Stimulated activated CD4-positive, alpha-beta T cell treated with anti-CD3 and anti-CD28 coated beads, TNF-alpha, amount 100 ng/mL, for 4 hours (primary cell): Measurements from ENCODE around the gene SULT1C4.

ENCODE experiments used
- DNase-seq, 3 experiments: peaks; one replicate each; pipeline ENCODE4 v3.0.0-alpha.2; 2020; ENCODE audit warnings: low read depth in 3 of 3

Gene SULT1C4

DNA sequence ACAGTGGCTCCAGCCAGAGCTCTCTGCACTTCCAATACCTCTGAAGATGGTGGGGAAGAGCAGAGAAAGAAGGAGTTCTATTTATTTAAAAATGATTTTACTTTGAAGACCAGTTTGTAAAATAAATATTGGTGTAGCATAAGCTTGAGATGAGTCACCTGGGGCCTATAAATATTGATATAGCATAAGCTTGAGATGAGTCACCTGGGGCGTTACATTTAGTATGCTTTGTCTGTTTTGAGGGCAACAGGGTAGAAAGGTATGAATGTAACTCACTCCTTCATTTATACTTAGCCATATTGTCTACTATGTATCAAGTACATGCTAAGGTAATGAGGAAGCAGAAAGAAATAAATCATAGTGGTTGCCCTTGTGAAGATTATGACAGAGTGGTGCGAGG is 7.7 kb upstream of the SULT1C4 start:
- DNase-seq, result no peak

DNA sequence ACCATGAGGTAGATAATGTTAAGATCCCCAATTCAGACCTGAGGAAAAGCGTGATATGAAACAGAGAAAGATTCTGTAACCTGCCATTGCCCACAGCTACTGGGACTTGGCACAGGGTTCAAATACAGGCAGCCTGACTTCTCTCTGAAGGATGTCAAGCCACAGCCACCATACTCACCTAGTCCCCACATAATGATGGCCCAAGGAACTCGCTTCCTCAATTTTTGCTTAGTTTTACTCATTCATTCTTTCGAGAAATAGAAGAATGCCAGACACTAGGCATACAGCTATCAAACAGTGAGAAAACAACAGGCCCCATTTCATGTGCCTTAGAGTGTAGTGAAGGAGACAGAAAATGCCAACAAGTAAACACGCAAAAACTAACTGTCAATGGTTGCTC is 980 bp upstream of the SULT1C4 start:
- no peak for DNase-seq

DNA sequence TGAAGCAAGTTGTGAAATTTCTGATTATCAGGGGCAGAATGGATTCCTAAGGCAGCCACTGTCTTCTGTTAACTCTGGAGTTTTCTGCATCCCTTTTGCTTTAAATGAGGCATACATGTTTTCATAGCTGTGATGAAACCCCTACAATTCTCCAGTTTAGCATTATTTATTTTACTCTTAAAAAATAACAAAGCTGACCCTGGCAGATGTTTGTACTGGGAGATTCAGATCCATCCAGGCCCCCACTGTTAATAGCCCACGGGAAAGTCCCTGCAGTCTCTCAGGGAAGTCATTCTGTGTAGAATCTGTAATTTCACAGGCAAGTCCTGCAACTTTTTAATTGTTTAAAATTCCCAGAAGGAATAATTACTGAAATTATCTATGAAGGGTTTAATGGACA is 353 bp upstream of the SULT1C4 start:
- DNase-seq, result no peak

DNA sequence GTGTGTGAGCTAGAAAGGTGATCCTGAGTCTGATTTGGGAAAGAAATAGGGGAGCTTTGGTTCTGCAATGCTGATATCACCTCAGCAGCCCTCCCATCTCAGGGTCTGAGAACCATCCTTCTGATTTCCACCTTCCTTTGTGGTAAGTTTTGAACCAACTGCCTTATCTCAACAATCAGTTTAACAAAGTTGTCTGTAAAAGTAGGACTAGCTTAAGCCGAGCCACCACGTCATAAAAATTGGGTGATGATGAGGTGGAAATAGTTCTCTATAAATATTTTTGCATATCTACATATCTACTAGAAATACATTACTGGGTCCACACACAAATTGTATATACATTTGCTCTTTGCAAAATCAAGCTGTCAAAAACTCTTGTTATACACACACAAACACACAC is 1.1 kb downstream of the SULT1C4 start:
- no peak for DNase-seq

DNA sequence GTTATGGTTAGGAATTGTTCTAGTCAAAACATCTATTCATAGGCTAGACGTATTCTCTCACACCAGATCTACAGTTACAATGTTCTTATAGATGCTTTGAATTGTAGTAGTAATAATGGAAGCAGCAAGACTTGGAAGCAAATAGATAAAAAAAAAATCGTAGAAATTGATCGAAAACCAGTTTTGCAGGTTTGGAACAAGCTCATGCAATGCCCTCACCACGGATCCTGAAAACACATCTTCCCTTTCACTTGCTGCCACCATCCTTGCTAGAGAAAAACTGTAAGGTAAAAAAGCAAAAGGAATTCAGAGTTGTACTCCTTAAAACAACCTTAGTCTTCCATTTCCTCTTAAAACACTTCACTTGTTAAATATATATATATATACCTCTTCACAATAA is 4.4 kb downstream of the SULT1C4 start:
- no peak for DNase-seq

DNA sequence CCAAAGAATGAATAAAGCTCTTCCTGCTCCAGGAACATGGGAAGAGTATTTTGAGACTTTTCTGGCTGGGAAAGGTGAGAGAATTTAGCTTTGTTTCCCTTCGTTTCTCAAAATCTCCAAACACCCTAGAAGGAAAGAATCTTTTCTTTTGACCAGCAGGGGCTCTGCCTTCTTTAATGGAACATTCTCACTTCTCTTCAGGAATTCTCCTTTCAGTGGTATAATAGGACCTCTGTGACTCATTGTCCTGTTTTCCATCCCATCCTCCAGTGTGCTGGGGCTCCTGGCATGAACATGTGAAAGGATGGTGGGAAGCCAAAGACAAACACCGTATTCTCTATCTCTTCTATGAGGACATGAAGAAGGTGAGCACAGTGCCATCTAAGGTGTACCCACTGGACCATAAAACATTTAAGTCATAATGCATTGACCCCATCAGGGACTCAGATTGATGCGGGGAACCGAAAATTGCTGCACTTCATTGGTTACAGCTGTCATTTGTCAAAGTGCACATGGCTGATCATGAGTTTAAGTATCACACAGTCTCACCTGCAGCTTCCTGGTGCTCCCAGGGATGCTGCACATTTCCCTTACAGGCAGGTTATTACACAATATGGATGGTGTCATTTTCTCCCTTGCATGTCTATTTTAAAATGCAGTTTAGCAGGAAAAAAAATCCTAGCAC is 5.5 kb downstream of the SULT1C4 start:
- no peak for DNase-seq

DNA sequence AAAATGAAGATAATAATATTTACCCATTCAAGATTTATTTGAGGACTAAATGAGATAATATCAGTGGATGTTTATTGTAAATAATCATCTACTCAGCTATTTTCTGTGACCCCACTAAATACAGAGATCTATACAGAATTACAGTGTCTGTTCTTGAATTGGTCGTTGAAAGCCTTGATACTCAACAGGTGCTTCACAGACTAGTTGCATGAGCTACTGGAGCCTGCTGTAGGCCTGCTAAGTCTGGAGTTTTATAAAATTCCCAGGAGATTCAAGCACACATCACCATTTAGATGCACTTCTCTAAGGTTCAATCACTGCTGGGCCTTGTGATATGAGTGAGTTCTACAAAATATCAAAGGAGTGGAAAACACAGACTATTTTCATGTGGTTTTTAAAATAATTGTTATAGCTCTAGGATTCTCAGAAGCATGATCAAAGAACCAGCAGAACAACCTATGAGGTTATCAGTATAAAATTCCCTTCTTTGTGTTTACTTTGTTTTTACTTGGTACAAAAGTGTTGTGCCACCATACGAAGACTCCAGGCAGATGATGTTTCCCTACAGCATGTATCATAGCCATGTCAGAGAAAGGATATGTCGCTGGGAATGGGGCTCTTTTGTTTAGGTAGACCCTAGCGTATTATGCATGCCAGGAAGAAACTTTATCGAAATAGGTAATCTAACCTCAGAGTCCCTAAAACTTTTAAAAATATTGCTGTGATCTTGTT is 7.1 kb downstream of the SULT1C4 start:
- DNase-seq, result no peak

DNA sequence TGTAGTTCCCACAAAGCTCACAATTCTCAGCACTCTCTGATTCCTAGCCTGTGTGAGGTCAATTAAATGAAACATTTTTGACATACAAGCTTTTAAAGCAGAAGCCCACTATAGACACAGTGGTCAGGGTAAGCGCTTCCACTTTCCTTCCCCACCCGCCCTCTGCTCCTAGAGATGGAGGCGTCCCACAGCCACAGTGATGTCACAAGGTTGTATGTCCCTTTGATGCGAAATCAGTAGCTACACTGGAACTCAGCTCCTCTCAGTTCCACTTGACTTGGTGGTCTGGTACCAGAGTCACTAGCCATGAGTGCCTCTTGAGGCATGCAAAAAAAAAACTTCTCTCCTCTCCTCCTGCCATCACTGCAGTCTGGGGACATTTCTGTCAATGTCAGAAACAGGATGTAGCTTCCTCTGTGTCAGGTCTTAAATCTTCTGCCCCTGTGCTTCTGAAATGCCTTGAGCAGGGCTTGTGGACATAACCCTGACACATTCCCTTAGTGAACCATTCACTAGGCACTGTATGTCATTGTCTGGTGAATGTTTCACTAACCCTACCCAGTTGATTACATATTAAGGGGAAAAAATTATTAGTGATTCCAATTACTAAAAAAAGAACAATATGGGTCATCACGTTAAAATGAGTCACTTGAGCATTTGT is 7.8 kb downstream of the SULT1C4 start:
- DNase-seq, result no peak

DNA sequence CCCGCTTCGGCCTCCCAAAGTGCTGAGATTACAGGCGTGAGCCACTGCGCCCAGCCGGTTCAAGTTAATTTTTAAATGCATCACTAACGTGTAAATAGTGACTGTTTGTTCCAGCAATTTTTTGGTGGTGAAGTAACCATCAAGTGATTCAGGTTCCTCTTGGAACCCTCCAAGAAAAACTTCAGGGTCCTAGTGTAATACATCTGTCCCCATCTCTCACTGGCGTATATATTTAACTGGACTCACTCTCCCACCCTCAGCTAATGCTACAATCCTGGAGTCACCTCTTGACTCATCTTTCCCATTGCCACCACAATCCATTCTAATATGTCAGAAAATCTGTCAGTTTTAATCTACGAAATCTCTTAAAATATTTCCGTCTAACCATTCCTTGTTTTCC is 10.3 kb downstream of the SULT1C4 start:
- no peak for DNase-seq

DNA sequence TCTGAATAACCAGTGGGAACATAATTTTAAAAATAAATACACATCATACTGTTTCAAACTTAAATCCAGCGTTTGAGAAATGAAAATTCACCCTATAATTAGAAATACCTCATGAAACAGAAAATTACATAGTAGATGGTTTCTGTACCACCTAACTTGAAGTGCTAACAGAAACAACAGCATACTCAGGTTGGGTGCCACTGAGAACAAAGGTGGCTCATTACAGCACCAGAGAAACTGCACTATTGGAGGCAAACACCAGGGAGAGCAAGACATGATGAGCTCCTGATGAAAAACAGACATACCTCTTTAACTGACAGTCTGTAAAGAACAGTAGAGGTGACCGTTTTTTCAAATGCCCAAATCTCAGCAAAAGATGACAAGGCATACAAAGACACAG is 12.6 kb downstream of the SULT1C4 start:
- DNase-seq, result no peak

DNA sequence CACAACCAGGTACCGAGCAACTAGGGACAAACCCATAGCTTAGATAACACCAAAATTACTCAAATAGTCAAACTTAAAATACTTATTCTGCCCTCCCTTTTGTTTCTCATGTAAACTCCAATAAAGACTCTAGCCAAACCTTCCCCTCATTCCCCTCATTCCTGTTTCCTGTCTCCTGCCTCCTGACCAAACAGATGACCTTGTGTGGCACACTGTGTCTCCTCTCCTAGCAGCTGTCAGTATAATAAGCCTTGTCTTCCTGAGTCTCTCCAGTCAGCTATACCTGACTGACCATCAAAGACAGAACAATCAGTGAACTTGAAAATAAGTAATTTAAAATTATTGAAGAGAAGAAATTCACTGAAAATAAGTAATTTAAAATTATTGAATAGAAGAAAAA is 14.3 kb downstream of the SULT1C4 start:
- DNase-seq, result no peak

DNA sequence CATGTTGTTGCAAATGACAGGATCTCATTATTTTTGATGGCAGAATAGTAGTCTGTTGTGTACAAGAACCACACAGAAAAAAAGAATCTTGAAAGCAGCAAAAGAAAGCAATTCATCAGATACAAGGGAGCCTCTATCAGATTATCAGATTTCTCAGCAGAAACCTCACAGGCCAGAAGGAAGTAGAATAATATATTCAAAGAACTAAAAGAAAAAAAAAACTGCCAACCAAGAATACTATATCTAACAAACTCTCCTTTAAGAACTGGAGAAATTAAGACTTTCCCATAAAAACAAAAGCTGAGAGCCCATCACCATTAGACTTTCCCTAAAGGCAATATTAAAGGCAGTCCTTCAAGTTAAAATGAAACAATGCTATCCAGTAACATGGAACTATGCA is 15.4 kb downstream of the SULT1C4 start:
- no peak for DNase-seq

DNA sequence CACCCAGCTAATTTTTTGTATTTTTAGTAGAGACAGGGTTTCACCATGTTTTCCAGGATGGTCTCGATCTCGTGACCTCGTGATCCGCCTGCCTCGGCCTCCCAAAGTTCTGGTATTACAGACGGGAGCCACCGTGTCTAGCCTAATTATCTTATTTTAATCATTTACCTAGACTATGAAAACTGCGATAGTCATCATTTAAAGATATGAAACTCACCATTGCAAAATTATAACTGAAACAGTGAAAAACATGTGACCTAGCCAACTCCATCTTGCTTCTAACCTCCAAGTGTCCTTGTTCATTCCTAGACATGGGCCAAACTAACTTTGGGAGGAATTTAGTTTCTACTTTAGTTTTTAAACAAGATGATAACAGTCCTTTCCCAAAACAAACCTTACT is 17.4 kb downstream of the SULT1C4 start:
- no peak for DNase-seq

DNA sequence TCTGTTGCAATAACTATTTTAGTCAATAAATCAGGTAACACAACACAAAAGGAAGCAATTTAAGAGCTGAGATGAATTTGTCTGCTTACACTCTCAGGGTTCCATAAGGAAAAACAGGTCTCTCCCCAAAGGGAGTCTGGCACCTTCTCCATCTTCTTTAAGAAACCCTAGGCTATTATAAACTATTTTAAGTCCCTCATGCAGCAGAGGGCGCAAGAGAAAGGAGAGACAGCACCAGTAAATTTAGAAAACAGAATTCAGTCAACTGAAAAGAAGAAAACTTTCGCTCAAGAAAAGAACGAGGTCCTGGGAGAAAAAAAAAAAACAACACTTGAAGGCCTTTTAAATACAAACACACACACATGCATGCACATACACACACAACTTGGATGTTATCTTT is 19.1 kb downstream of the SULT1C4 start:
- DNase-seq, result no peak

DNA sequence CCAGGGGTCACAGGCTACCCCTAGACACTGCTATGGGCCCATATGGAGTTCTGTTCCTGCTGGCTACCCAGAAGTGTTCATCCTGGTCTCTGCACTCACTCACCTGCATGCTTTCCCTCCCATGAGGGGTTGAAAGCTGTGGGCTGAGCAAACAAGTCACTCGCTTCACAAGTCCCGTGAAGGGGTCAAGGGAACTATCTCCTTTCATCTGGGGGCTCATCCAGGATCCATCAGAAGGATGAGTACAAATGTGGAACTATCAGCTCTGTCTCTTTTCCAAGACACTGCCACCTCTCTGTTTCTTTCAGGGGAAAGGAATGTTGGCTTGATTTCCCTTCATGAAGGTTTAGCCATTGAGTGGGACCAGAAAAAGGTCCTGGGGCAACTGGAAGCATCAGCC is 21.7 kb downstream of the SULT1C4 start:
- no peak for DNase-seq

DNA sequence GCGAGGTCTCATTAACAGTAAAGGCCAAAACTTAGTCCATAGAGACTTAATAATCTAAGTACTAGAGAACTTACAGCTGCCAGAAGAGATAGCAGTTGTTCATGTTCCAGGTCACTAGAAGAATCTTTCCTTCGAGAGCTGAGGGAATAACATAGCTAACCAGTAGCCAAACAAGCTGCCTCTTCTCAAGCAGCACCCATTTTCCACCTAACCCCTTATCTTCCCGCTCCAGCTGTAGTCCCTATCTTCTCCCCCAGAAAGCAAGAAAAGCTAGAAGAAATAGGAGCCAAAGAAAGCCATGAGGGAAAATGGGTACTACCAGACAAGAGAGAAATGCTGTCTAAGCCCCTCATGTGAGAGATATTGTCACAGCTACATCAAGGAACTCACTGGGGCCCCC is 24.0 kb downstream of the SULT1C4 start:
- no peak for DNase-seq

DNA sequence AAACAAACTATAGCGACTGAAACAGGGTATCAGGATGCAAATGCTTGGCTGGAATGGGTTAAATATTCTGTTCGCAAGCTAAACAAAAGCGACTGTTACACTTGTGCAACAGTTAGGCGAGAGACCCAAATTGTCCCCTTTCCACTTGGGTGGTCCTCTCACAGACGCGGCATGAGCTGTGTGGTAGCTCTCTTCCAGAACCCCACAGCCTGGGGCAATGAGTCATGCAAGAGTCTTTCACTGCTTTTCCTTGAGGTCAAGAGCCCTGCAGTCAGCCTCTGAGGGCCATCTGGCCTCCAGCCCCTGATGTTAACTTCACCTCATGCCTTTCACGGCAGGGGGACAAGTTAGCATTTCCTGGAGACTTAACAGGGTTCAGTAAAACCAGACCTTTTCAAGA is 25.7 kb downstream of the SULT1C4 start:
- DNase-seq, result no peak

DNA sequence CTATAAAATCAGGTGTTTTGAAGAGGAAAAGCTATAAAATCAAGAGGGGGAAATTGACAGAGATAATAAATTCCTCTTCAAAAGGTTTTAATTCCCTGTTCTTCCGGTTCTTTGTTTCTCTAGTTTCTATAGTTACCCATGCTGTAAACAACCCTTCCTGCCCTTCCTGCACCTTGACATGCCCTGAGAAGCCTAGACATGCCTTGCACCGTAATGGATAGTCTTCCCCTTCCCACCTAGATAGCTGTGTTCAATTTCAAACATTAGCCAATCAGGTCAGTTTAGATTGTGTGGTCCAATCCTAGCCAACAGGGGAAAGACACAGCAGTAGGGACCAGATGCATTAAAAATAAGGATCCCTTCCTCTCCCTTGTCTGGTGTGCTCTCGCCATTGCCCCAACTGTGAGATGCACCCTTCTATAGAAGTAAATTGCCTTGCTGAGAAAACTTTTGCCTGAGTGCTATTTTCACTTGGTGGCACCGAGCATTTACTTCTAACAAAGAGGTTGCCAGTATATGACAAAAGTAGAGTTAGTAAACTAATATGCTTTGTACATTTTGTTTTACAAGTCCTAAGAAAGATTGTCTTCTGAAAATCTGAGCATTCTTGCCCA is 27.1 kb downstream of the SULT1C4 start:
- no peak for DNase-seq

DNA sequence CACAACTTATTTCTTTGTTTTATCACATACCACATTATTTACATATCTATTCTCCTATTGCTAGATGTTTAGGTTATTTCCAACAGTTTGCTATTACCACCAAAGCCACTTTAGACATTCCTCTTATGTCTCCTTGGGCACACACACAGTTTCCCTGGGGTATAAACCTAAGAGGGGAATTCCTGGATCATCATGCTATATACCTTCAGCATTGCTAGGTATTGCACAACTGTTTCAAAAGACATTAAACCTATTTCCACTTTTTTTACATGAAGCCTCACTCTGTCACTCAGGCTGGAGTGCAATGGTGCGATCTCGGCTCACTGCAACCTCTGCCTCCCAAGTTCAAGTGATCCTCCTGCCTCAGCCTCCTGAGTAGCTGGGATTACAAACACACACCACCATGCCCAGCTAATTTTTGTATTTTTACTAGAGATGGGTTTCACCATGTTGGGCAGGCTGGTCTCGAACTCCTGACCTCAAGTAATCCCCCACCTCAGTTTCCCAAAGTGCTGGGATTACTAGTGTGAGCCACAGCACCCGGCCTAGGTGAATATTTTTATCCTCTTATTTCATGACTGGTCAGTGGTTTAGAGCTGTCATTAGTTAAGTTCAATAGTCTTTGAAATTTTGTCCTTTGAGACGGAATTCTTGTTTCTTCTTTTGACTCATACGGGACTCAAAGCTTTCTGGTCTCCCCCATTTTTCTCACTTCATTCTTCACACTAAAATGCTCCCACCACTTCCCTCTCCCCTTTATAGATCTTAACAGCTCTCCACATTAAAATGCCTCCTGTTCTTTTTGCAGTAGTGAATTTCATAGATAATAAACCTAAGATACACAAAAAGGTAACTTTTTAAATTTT is 30.3 kb downstream of the SULT1C4 start:
- DNase-seq, result no peak

DNA sequence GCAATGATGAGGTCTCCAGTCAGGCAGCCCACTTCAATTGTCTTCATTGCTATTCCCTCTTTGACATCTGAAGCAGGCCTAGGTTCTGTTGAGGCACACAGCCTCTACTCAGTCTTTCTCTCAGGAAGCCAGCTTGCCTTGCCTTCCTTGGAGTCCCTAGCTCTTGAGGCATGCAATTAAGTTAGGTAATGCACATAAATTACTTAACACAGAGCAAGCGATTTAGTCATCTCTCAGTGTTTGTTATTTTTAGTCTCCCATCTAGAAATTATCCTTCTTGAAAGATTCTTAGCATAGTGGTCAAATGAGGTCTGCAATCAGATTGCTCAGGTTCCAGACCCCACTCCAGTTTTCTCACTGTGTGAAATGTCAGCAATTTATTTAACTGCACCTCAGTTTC is 32.0 kb downstream of the SULT1C4 start:
- DNase-seq, result no peak

DNA sequence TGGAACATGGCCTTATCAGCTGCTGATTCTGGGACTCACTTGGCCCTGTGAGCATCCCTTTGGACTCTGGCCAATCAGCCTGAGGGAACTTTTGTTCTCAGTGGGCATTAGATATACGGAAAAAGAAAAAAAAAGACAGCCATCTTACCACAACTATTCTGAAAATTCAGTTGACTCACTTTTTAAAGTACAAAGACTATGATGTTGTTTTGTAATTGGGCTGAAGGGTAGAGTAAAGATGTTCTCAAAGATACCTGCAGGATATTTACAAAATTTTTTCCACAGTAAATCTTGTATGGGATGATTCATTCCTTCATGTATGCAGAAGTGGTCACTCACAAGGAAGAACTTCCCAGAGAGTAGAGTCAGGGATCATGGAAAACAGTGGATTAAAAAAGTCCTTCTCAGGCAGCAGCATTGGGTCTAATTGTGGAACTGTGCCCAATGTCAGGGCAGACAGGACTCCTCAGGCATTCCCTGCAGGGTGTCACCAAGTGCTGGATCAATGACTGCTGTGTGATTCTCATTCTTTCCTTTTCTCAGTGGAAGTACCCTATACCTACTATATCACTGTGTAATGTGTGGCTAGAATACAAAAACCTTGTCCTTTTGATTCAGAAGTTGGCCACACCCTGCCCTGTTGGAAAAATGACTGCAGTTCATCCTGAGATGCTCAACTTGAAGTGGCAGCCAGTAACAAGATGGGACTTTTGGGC is 35.4 kb downstream of the SULT1C4 start:
- DNase-seq, result no peak
